Neutrophil (primary cell): ENCODE data around the gene RAE1.

Source experiments
- H3K27ac ChIP-seq: fragments of 200-600 bp; sonication (generic); 2 replicates; pipeline ENCODE4 v1.5.1; 2016; ENCODE audit warnings: mild to moderate bottlenecking, moderate library complexity
- H3K27me3 ChIP-seq: fragments of 200-600 bp; sonication (generic); 2 replicates; pipeline ENCODE4 v1.6.0; 2016; ENCODE audit warnings: mild to moderate bottlenecking
- H3K36me3 ChIP-seq: fragments of 200-600 bp; sonication (generic); 2 replicates; pipeline ENCODE4 v1.5.1; 2017
- H3K4me1 ChIP-seq, 2 experiments: fragments of 200-600 bp in 1 of 2; sonication (generic) in 1 of 2; 1 replicate in 1 of 2; 2 replicates in 1 of 2; pipeline versions ENCODE4 v1.5.1 to v1.6.1; 2013 to 2016; ENCODE audit warnings: low read depth in 1 of 2, low read length in 1 of 2, mild to moderate bottlenecking in 1 of 2, moderate library complexity in 1 of 2; ENCODE audit not compliant: control insufficient read depth in 1 of 2, insufficient read depth in 1 of 2
- H3K4me3 ChIP-seq, 2 experiments: fragments of 200-600 bp in 1 of 2; sonication (generic) in 1 of 2; 1 replicate in 1 of 2; 2 replicates in 1 of 2; pipeline ENCODE4 v1.5.1; 2013 to 2016; ENCODE audit warnings: low read depth in 1 of 2, low read length in 1 of 2, mild to moderate bottlenecking in 1 of 2, moderate library complexity in 1 of 2
- H3K9me3 ChIP-seq: fragments of 200-600 bp; sonication (generic); 2 replicates; pipeline ENCODE4 v1.5.1; 2016
- CTCF ChIP-seq: fragments of 200-600 bp; sonication (generic); IDR thresholded peaks from 2 replicates; pipeline ENCODE4 v1.5.1; 2016; ENCODE audit warnings: antibody characterized with exemption

The RAE1 gene

GRCh38 chr20:57329608-57330221 lies 21.3 kb upstream of the RAE1 start, which contains the start of gene SPO11:
TSS of gene SPO11 (plus strand) at chr20:57329803. CDS start at chr20:57329868, 65 bp downstream.
- H3K36me3 ChIP-seq = no peaks in the 10 kb centered on the region
- no peak for TF ChIP-seq CTCF
- no peaks in the 10 kb centered on the region for H3K9me3 ChIP-seq
- H3K27me3 ChIP-seq = peaks cover 100% of the 10 kb centered on the region
- H3K4me3 ChIP-seq = no peak within 1 kb of the TSS
- H3K27ac ChIP-seq = no peak within 1 kb of the TSS
- no peaks in the 10 kb centered on the region for H3K4me1 ChIP-seq

GRCh38 chr20:57330998-57331397 lies 20.1 kb upstream of the RAE1 start:
- no peak overlapping the region for H3K27ac ChIP-seq
- H3K9me3 ChIP-seq = no peaks in the 10 kb centered on the region
- peaks cover 100% of the 10 kb centered on the region for H3K27me3 ChIP-seq
- no peaks in the 10 kb centered on the region for H3K36me3 ChIP-seq
- H3K4me1 ChIP-seq = no peaks in the 10 kb centered on the region
- TF ChIP-seq CTCF = no peak
- H3K4me3 ChIP-seq = no peak overlapping the region

- Histone ChIP-seq H3K4me3 (no peak overlapping the region), H3K36me3 (no peaks in the 10 kb centered on the region)
Observed at GRCh38 chr20:57332105-57333089, 18.7 kb upstream of the RAE1 start.

GRCh38 chr20:57335392-57335791 lies 15.7 kb upstream of the RAE1 start:
- Histone ChIP-seq H3K4me1 (no peaks in the 10 kb centered on the region), H3K27ac (no peak overlapping the region), H3K4me3 (no peak overlapping the region), H3K9me3 (no peaks in the 10 kb centered on the region), H3K27me3 (peaks cover 100% of the 10 kb centered on the region), H3K36me3 (no peaks in the 10 kb centered on the region)
- TF ChIP-seq CTCF = no peak

More at GRCh38 chr20:57332105-57333089, 18.7 kb upstream of the RAE1 start:
- H3K27me3 ChIP-seq = peaks cover 100% of the 10 kb centered on the region
- H3K4me1 ChIP-seq = no peaks in the 10 kb centered on the region
- TF ChIP-seq CTCF = no peak
- H3K27ac ChIP-seq = no peak overlapping the region
- H3K9me3 ChIP-seq = no peaks in the 10 kb centered on the region

- H3K4me1 ChIP-seq = no peaks in the 10 kb centered on the region
- peaks cover 96% of the 10 kb centered on the region for H3K27me3 ChIP-seq
- no peak overlapping the region for H3K27ac ChIP-seq
- H3K9me3 ChIP-seq = no peaks in the 10 kb centered on the region
- no peaks in the 10 kb centered on the region for H3K36me3 ChIP-seq
- H3K4me3 ChIP-seq = no peak overlapping the region
- no peak for TF ChIP-seq CTCF
Observed at GRCh38 chr20:57341663-57342062, 9.4 kb upstream of the RAE1 start.
